Spinal cord (tissue), 10 donors: ENCODE results near the gene TSPAN6. TPM values are rescaled to one million over a fixed set of nuclear protein-coding genes. Genes with fewer than 3 reads are reported as not detected.

Experiments
- DNase-seq, 6 donors: peaks; one replicate each; pipeline versions ENCODE4 v3.0.0 to v3.0.0-alpha.2; 2013 to 2015; ENCODE audit warnings: low spot score in 6 of 6, low read depth in 4 of 6
- H3K27ac ChIP-seq: one replicate; pipeline ENCODE4 v1.5.1; 2013; ENCODE audit warnings: low read depth, low read length, control low read depth
- H3K27me3 ChIP-seq: one replicate; pipeline ENCODE4 v1.6.1; 2013; ENCODE audit warnings: low read length; ENCODE audit not compliant: control insufficient read depth, insufficient read depth
- H3K36me3 ChIP-seq: one replicate; pipeline ENCODE4 v1.6.1; 2013; ENCODE audit warnings: low read length; ENCODE audit not compliant: control insufficient read depth, insufficient read depth
- H3K4me1 ChIP-seq: one replicate; pipeline ENCODE4 v1.6.1; 2013; ENCODE audit warnings: low read length; ENCODE audit not compliant: control insufficient read depth, insufficient read depth
- H3K4me3 ChIP-seq: one replicate; pipeline ENCODE4 v1.5.1; 2013; ENCODE audit warnings: low read depth, low read length, control low read depth
- H3K9me3 ChIP-seq: one replicate; pipeline ENCODE4 v1.6.1; 2013; ENCODE audit warnings: low read length; ENCODE audit not compliant: control insufficient read depth, insufficient read depth
- WGBS: methylation state at CpG from one replicate; pipeline ENCODE4 v1.1.5; 2013; ENCODE audit warnings: missing lambda C conversion rate; ENCODE audit not compliant: insufficient coverage; 5-methylcytosine and 5-hydroxymethylcytosine counted together
- polyA plus RNA-seq, 2 donors: library from polyadenylated mRNA; unstranded; fragments of 120-200 nt; gene quantifications; one replicate each; pipeline ENCODE4 v1.2.1, GENCODE V29; 2013; ENCODE audit not compliant: insufficient read length in 2 of 2
- total RNA-seq, 2 donors: library from RNA; depleted of rRNA in 1 of 2; stranded (reverse); fragments of 120-200 nt in 1 of 2; fragments of >200 nt in 1 of 2; gene quantifications; one replicate each; pipeline versions ENCODE4 v1.2.3 to v1.2.4, GENCODE V29; 2013 to 2014
- donor health status: healthy.

The TSPAN6 gene
- total and polyA plus RNA-seq, 4 donors = 53.7 to 73.7 (median 67.9) TPM

- Histone ChIP-seq H3K9me3 (no peaks in the 10 kb centered on the region), H3K36me3 (no peaks in the 10 kb centered on the region), H3K27ac (no peak overlapping the region), H3K4me3 (no peak overlapping the region), H3K27me3 (peaks cover 6% of the 10 kb centered on the region), H3K4me1 (no peaks in the 10 kb centered on the region)
- DNase-seq = no peak
- 51% methylated on average over 2 of the region's 3 CpGs for WGBS
Measured at GRCh38 chrX:100672966-100673365, 36.4 kb upstream of the TSPAN6 start.

GRCh38 chrX:100663642-100664041 lies 27.0 kb upstream of the TSPAN6 start:
- no peaks in the 10 kb centered on the region for H3K4me1 ChIP-seq
- H3K9me3 ChIP-seq = no peaks in the 10 kb centered on the region
- DNase-seq = no peak
- H3K27ac ChIP-seq = no peak overlapping the region
- H3K27me3 ChIP-seq = peaks cover 2% of the 10 kb centered on the region
- no peaks in the 10 kb centered on the region for H3K36me3 ChIP-seq
- no peak overlapping the region for H3K4me3 ChIP-seq
- WGBS = 9% methylated on average over 1 of the region's 2 CpGs

- Histone ChIP-seq H3K27ac (no peak overlapping the region), H3K4me1 (no peaks in the 10 kb centered on the region), H3K27me3 (peaks cover 2% of the 10 kb centered on the region), H3K9me3 (no peaks in the 10 kb centered on the region), H3K4me3 (no peak overlapping the region), H3K36me3 (no peaks in the 10 kb centered on the region)
- DNase-seq = no peak
- 38% methylated on average over 1 of the region's 4 CpGs for WGBS
Measured at GRCh38 chrX:100662796-100663195, 26.2 kb upstream of the TSPAN6 start.

GRCh38 chrX:100662170-100662569 lies 25.6 kb upstream of the TSPAN6 start:
- H3K27me3 ChIP-seq = peaks cover 2% of the 10 kb centered on the region
- H3K4me3 ChIP-seq = no peak overlapping the region
- no peaks in the 10 kb centered on the region for H3K9me3 ChIP-seq
- no peak for DNase-seq
- H3K4me1 ChIP-seq = no peaks in the 10 kb centered on the region
- WGBS = 74% methylated on average over 12 of the region's 13 CpGs
- H3K27ac ChIP-seq = no peak overlapping the region
- H3K36me3 ChIP-seq = no peaks in the 10 kb centered on the region

GRCh38 chrX:100659431-100660137 lies 23.0 kb upstream of the TSPAN6 start:
- Histone ChIP-seq H3K4me1 (no peaks in the 10 kb centered on the region), H3K36me3 (no peaks in the 10 kb centered on the region), H3K4me3 (no peak overlapping the region), H3K9me3 (no peaks in the 10 kb centered on the region), H3K27ac (peak overlapping the region; percentile 43), H3K27me3 (peaks cover 4% of the 10 kb centered on the region)
- peak in 3 of 6 donors; percentile 15 to 76 (median 60) for DNase-seq
- no CpG with 5 or more reads among the region's 4 CpGs for WGBS

GRCh38 chrX:100658941-100659381 lies 22.4 kb upstream of the TSPAN6 start:
- no peak overlapping the region for H3K4me3 ChIP-seq
- H3K36me3 ChIP-seq = no peaks in the 10 kb centered on the region
- no peak for DNase-seq
- peaks cover 4% of the 10 kb centered on the region for H3K27me3 ChIP-seq
- 20% methylated on average over 1 of the region's 3 CpGs for WGBS
- no peaks in the 10 kb centered on the region for H3K4me1 ChIP-seq
- peak overlapping the region; percentile 43 for H3K27ac ChIP-seq
- no peaks in the 10 kb centered on the region for H3K9me3 ChIP-seq

GRCh38 chrX:100654261-100654660 lies 17.7 kb upstream of the TSPAN6 start:
- WGBS = 41% methylated on average over 2 of the region's 3 CpGs
- peak in 1 of 6 donors; percentile 28 for DNase-seq
- no peaks in the 10 kb centered on the region for H3K9me3 ChIP-seq

GRCh38 chrX:100652266-100652665 lies 15.7 kb upstream of the TSPAN6 start:
- H3K36me3 ChIP-seq = no peaks in the 10 kb centered on the region
- peaks cover 5% of the 10 kb centered on the region for H3K4me1 ChIP-seq
- no peak overlapping the region for H3K27ac ChIP-seq
- peaks cover 9% of the 10 kb centered on the region for H3K27me3 ChIP-seq
- no peak for DNase-seq
- H3K4me3 ChIP-seq = no peak overlapping the region
- 73% methylated on average over 2 of the region's 2 CpGs for WGBS
- H3K9me3 ChIP-seq = no peaks in the 10 kb centered on the region

More at GRCh38 chrX:100654261-100654660, 17.7 kb upstream of the TSPAN6 start:
- peaks cover 5% of the 10 kb centered on the region for H3K4me1 ChIP-seq
- H3K27me3 ChIP-seq = peaks cover 9% of the 10 kb centered on the region
- H3K36me3 ChIP-seq = no peaks in the 10 kb centered on the region
- no peak overlapping the region for H3K27ac ChIP-seq
- no peak overlapping the region for H3K4me3 ChIP-seq

GRCh38 chrX:100650841-100651240 lies 14.2 kb upstream of the TSPAN6 start:
- DNase-seq = no peak
- H3K9me3 ChIP-seq = no peaks in the 10 kb centered on the region
- H3K27ac ChIP-seq = no peak overlapping the region
- H3K4me1 ChIP-seq = peaks cover 5% of the 10 kb centered on the region
- no peak overlapping the region for H3K4me3 ChIP-seq
- H3K27me3 ChIP-seq = peaks cover 9% of the 10 kb centered on the region
- no peaks in the 10 kb centered on the region for H3K36me3 ChIP-seq
- 100% methylated on average over 1 of the region's 1 CpG for WGBS
